Osteocyte (in vitro differentiated cells): ENCODE data around the gene KLRF1. TPM values are rescaled to one million over a fixed set of nuclear protein-coding genes. Genes with fewer than 3 reads are reported as not detected.

Experiments used
- DNase-seq: peaks from one replicate; pipeline ENCODE4 v3.0.0; 2021; ENCODE audit warnings: mixed read lengths; ENCODE audit not compliant: unreplicated experiment; ENCODE audit errors: extremely low spot score
- H3K27ac Mint-ChIP-seq: one replicate; pipeline ENCODE4 v1.8.0; 2021; ENCODE audit warnings: mild to moderate bottlenecking, mixed read lengths; ENCODE audit not compliant: unreplicated experiment
- H3K27me3 Mint-ChIP-seq: one replicate; pipeline ENCODE4 v1.8.0; 2021; ENCODE audit warnings: mixed read lengths; ENCODE audit not compliant: unreplicated experiment
- H3K36me3 Mint-ChIP-seq: one replicate; pipeline ENCODE4 v1.8.0; 2021; ENCODE audit warnings: mixed read lengths; ENCODE audit not compliant: unreplicated experiment
- H3K4me1 Mint-ChIP-seq: one replicate; pipeline ENCODE4 v1.8.0; 2021; ENCODE audit warnings: mixed read lengths; ENCODE audit not compliant: unreplicated experiment
- H3K4me3 Mint-ChIP-seq: one replicate; pipeline ENCODE4 v1.8.0; 2021; ENCODE audit warnings: mild to moderate bottlenecking, moderate library complexity, mixed read lengths; ENCODE audit not compliant: unreplicated experiment
- H3K9me3 Mint-ChIP-seq: one replicate; pipeline ENCODE4 v1.8.0; 2021; ENCODE audit warnings: mixed read lengths; ENCODE audit not compliant: unreplicated experiment
- CTCF ChIP-seq: fragments of 200-600 bp; sonication (generic); IDR thresholded peaks from 2 replicates; pipeline ENCODE4 v1.5.0; 2021; ENCODE audit warnings: antibody characterized with exemption, mild to moderate bottlenecking, moderate library complexity
- total RNA-seq: library from RNA; stranded (reverse); gene quantifications from 2 replicates; pipeline ENCODE4 v1.2.1, GENCODE V29; 2021

The KLRF1 gene
- total RNA-seq, 1 donor from 2014 or later = not detected

DNA sequence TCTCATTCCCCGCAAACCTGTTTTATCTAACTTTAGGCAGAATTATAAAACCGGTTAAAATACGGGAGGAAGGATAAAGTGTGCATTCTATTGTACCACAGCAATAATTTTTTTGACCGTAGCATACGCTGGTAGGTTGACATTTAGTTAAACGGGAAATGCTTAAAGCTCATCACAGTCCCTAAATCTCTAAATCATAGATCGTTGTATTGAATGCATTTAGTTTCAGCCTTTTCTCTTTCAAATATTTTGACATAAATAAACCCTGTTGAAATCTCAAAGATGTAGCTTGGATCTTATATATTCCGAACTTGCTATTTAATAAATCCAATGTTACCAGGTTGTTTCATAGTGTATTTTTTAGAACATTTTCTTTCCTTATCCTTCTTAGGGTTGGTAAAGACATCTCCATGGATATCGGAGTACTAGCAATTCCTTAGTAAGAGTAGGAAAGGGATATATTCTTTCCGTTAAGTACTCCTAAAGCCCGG lies 41.1 kb downstream of the KLRF1 start:
- Mint-ChIP-seq H3K27me3 (peaks cover 3% of the 10 kb centered on the region), H3K9me3 (no peaks in the 10 kb centered on the region), H3K4me1 (peaks cover 4% of the 10 kb centered on the region), H3K36me3 (no peaks in the 10 kb centered on the region), H3K4me3 (no peak overlapping the region), H3K27ac (no peak overlapping the region)
- TF ChIP-seq CTCF = no peak
- no peak for DNase-seq

DNA sequence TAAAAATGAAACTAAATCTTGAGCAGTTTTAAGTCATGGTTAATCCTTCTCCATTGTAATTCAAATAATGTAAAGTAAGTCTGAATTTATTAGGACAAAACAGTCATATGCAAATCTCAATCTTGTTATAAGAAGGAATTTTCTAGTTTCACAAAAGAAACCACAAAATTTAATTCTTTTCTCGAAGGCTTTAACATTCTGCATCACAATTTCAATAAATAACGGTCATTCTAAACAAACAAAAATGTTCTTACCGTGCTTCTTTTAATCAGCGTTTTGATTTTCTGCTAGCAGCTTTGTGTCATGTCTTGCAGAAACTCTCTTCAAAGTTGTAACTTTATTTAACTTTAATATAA lies 41.6 kb downstream of the KLRF1 start:
- H3K4me1 Mint-ChIP-seq = peaks cover 4% of the 10 kb centered on the region
- no peak for TF ChIP-seq CTCF
- no peak overlapping the region for H3K4me3 Mint-ChIP-seq
- H3K27ac Mint-ChIP-seq = no peak overlapping the region
- no peaks in the 10 kb centered on the region for H3K9me3 Mint-ChIP-seq
- H3K27me3 Mint-ChIP-seq = peaks cover 3% of the 10 kb centered on the region
- no peaks in the 10 kb centered on the region for H3K36me3 Mint-ChIP-seq
- no peak for DNase-seq

DNA sequence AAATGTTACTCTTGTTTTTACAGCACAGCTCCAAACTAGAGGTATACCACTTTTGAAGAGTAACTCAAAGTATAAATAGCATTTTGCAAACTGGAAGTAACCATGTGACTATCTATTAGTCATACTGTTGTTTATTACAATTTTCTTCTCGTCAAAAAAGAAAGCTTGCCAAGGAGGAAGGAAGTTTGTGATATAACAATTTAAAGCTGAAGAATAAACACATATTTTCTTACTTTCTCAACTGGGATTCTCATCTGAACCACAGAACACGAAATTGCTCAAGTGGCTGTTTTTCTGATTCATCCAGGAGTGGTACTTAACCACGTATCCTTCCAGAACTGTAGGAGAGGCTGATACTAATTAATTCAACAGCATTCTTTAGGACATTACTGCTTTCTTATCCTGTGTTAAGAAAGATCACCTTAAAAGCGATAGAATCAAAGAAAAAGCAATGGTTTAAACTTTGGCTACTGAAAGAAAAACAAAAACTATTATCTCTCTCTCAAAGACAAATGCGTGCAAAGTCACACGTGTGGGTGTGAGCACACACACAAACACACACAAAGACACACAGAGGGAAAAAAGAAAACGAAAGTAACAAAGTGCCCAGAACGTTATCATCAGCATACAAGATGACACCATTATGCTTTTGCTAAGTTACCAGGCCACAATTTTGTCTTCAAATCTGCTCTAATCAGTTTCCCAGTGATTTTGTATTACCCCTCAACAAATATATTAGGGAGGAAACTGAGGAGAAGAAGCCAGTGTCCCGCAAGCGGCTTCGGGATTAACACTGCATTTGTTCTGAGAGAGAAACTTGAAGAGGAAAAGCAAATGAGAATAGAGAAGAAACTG lies 42.3 kb downstream of the KLRF1 start, which contains the start of gene CLEC2B:
Gene CLEC2B (minus strand): TSS at position 48 of the 855 bp plus-strand sequence.
- no peaks in the 10 kb centered on the region for H3K9me3 Mint-ChIP-seq
- no peaks in the 10 kb centered on the region for H3K36me3 Mint-ChIP-seq
- peaks cover 4% of the 10 kb centered on the region for H3K4me1 Mint-ChIP-seq
- H3K27me3 Mint-ChIP-seq = peaks cover 3% of the 10 kb centered on the region
- DNase-seq = no peak
- no peak for TF ChIP-seq CTCF
- peak within 1 kb of the TSS; percentile 36 for H3K4me3 Mint-ChIP-seq
- H3K27ac Mint-ChIP-seq = no peak within 1 kb of the TSS

DNA sequence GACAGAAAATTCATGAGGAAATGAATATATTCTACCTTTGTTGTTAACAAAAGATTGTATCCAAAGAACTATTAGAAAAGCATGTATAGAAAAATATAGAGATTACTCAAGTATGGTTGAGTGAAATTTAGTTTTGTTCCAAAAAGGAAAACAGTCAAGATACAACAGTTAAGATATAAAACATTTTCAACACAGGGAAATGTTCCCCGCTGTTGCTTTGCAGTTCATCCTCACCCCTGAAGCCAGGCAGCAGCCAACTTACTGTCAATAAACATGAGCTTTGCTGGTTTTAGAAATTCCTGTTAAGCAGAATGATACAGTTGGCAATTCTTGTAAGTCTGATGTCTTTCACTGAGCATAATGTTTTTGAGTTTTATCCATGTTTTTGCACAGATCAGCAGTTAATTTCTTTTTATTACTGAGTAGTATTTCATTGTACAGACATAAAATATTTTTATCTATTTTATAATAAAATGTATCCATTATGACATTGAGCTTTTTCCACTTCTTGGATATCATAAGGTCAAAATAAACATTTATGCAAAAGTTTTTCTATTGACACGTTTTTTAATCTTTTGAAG lies 43.1 kb downstream of the KLRF1 start:
- Mint-ChIP-seq H3K27me3 (peaks cover 3% of the 10 kb centered on the region), H3K4me1 (peaks cover 4% of the 10 kb centered on the region), H3K36me3 (no peaks in the 10 kb centered on the region), H3K4me3 (no peak overlapping the region), H3K27ac (no peak overlapping the region), H3K9me3 (no peaks in the 10 kb centered on the region)
- no peak for TF ChIP-seq CTCF
- DNase-seq = no peak

DNA sequence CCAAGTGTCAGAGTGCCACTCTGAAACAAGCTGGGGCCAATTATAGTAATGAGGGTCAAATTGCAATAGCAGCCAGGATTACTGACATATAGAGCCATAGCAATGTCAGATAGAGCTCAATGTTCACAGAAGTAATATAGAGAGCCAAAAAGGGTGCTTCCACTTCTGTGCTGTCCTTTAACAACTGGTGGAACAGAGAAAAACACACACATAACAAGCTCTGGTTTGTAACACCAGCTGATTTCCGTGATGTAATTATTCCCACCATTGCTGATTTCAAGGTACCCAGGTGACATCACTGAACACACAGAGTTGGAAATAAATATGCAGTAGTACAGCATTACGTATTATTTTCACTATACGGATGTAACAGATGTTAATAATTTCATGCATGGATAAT lies 44.9 kb downstream of the KLRF1 start:
- TF ChIP-seq CTCF = no peak
- H3K4me3 Mint-ChIP-seq = no peak overlapping the region
- H3K9me3 Mint-ChIP-seq = no peaks in the 10 kb centered on the region
- no peak for DNase-seq
- H3K4me1 Mint-ChIP-seq = peaks cover 4% of the 10 kb centered on the region
- no peaks in the 10 kb centered on the region for H3K36me3 Mint-ChIP-seq
- H3K27ac Mint-ChIP-seq = no peak overlapping the region
- no peaks in the 10 kb centered on the region for H3K27me3 Mint-ChIP-seq
